RWPE2 (cell line): ENCODE results near the gene NLRP7.
"Not testable (repeated sequence)": the region's sequence is repeated elsewhere in the genome, so short reads cannot be mapped to it uniquely, and the experiment has no call there.

Experiments
- ATAC-seq: fragments of 200-7000 bp; cut with Tn5 transposase; 3 replicates; pipeline ENCODE4 v1.9.1; 2021; ENCODE audit warnings: low read depth
- DNase-seq: peaks from one replicate; pipeline ENCODE4 v3.0.0-alpha.2; 2020; ENCODE audit warnings: low spot score
- H3K27ac ChIP-seq: fragments of 450-650 bp; 2 replicates; pipeline ENCODE4 v1.5.1; 2017; ENCODE audit warnings: mild to moderate bottlenecking; ENCODE audit not compliant: poor library complexity, severe bottlenecking
- H3K27me3 ChIP-seq: fragments of 250-450 bp; sonication (Bioruptor Pico); 2 replicates; pipeline ENCODE4 v1.5.1; 2021; ENCODE audit warnings: mild to moderate bottlenecking, moderate library complexity; ENCODE audit not compliant: insufficient read depth, poor library complexity, severe bottlenecking
- H3K36me3 ChIP-seq: fragments of 250-450 bp; sonication (Bioruptor Pico); 2 replicates; pipeline ENCODE4 v1.5.1; 2020; ENCODE audit warnings: low read depth, mild to moderate bottlenecking, moderate library complexity
- H3K4me1 ChIP-seq: fragments of 250-450 bp; sonication (Bioruptor Pico); 2 replicates; pipeline ENCODE4 v1.5.1; 2021; ENCODE audit warnings: mild to moderate bottlenecking, moderate library complexity; ENCODE audit not compliant: insufficient read depth, poor library complexity, severe bottlenecking
- H3K4me3 ChIP-seq: fragments of 250-450 bp; sonication (Bioruptor Pico); 2 replicates; pipeline ENCODE4 v1.5.1; 2021; ENCODE audit warnings: mild to moderate bottlenecking, moderate library complexity; ENCODE audit not compliant: severe bottlenecking
- H3K9me3 ChIP-seq: fragments of 250-450 bp; sonication (Bioruptor Pico); 2 replicates; pipeline ENCODE4 v1.5.1; 2021; ENCODE audit warnings: mild to moderate bottlenecking, moderate library complexity; ENCODE audit not compliant: severe bottlenecking
- TF ChIP-seq, protein P1 (sequence below): fragments of 450-650 bp; IDR thresholded peaks from one replicate; pipeline ENCODE4 v1.5.1; 2017; ENCODE audit warnings: mild to moderate bottlenecking, moderate library complexity; ENCODE audit not compliant: poor library complexity, severe bottlenecking

NLRP7 gene

DNA sequence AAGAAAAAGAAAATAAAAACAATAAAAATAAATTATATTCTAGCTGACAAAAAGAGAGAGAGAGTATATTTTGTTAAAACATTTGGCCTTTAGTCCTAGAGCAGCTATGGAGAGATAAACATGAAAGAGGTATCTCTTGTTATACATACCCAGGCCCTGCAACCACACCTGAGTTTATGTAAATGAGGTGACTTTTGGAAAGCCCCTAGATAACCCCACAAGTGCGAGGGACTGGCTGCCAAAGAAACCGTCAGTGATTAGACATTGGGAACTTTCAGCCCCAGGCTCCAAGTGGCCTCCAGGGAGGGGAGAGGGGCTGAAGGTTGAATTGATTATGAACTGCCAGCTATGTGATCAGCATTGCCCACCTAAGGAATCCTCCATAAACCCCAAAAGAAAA is 2.1 kb upstream of the NLRP7 start:
- no peak overlapping the region for H3K4me3 ChIP-seq
- no peaks in the 10 kb centered on the region for H3K4me1 ChIP-seq
- no peaks in the 10 kb centered on the region for H3K36me3 ChIP-seq
- H3K27ac ChIP-seq, result no peak overlapping the region
- H3K27me3 ChIP-seq, result no peaks in the 10 kb centered on the region
- DNase-seq (no peak), ATAC-seq (no peak)
- TF ChIP-seq, protein P1, sequence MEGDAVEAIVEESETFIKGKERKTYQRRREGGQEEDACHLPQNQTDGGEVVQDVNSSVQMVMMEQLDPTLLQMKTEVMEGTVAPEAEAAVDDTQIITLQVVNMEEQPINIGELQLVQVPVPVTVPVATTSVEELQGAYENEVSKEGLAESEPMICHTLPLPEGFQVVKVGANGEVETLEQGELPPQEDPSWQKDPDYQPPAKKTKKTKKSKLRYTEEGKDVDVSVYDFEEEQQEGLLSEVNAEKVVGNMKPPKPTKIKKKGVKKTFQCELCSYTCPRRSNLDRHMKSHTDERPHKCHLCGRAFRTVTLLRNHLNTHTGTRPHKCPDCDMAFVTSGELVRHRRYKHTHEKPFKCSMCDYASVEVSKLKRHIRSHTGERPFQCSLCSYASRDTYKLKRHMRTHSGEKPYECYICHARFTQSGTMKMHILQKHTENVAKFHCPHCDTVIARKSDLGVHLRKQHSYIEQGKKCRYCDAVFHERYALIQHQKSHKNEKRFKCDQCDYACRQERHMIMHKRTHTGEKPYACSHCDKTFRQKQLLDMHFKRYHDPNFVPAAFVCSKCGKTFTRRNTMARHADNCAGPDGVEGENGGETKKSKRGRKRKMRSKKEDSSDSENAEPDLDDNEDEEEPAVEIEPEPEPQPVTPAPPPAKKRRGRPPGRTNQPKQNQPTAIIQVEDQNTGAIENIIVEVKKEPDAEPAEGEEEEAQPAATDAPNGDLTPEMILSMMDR, result no peak
- H3K9me3 ChIP-seq, result no peaks in the 10 kb centered on the region

DNA sequence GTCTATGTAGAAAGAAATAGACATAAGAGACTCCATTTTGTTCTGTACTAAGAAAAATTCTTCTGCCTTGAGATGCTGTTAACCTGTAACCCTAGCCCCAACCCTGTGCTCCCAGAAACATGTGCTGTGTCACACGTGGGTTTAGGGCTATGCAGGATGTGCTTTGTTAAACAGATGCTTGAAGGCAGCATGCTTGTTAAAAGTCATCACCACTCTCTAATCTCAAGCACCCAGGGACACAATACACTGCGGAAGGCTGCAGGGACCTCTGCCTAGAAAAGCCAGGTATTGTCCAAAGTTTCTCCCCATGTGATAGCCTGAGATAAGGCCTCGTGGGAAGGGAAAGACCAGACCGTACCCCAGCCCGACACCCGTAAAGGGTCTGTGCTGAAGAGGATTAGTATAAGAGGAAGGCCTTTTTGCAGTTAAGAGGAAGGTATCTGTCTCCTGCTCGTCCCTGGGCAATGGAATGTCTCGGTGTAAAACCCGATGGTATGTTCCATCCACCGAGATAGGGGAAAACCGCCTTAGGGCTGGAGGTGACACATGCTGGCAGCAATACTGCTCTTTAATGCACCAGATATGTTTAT is 3.5 kb downstream of the NLRP7 start:
- H3K4me1 ChIP-seq, H3K4me3 ChIP-seq, H3K9me3 ChIP-seq, H3K27ac ChIP-seq, DNase-seq, H3K36me3 ChIP-seq, H3K27me3 ChIP-seq, ATAC-seq: not testable (repeated sequence)

DNA sequence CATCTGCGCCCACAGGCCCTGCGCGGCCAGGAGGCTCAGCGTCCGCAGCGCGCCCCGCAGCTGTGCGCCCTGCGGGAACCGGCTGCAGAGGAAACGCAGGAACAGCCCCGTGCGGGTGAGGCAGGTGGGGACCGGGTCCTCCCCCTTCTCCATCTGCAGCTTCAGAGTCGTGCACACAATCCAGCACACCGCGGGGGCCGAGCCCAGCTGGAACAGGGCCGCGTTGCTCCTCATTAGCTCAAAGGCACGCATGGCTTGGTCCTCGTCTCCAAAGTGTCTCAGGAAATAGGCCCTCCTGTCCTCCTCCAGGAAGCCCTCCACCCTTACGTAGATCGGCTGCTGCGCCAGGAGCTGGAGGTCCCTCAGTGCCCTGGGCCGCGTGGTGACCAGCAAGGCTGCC is 7.8 kb downstream of the NLRP7 start:
- not testable (repeated sequence) for H3K27ac ChIP-seq, H3K4me3 ChIP-seq, DNase-seq, H3K27me3 ChIP-seq, H3K36me3 ChIP-seq, H3K4me1 ChIP-seq, ATAC-seq, H3K9me3 ChIP-seq

DNA sequence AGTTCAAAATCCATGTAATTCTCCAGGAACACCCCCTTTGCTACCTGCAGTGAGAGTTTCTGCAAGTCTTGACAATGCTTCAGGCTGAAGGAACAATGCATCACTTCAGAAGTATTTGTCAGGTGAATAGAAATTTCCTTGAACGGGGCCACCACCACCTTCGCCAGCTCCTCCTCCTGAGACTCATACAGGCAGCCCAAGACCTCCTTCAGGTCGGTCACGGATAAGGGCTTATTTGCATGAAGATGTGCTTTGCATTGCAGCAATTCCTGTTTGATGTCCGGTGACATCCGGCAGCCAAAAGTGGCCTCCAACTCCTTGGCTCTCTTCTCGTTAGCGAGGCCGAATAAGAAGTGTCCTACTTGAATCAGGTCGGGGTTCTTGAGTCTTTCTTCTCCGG is 8.4 kb downstream of the NLRP7 start:
- H3K4me1 ChIP-seq, result no peaks in the 10 kb centered on the region
- no peaks in the 10 kb centered on the region for H3K9me3 ChIP-seq
- H3K4me3 ChIP-seq, result no peak overlapping the region
- TF ChIP-seq, protein P1, result no peak
- no peaks in the 10 kb centered on the region for H3K27me3 ChIP-seq
- H3K36me3 ChIP-seq, result no peaks in the 10 kb centered on the region
- DNase-seq, result no peak
- ATAC-seq, result no peak
- H3K27ac ChIP-seq, result no peak overlapping the region

DNA sequence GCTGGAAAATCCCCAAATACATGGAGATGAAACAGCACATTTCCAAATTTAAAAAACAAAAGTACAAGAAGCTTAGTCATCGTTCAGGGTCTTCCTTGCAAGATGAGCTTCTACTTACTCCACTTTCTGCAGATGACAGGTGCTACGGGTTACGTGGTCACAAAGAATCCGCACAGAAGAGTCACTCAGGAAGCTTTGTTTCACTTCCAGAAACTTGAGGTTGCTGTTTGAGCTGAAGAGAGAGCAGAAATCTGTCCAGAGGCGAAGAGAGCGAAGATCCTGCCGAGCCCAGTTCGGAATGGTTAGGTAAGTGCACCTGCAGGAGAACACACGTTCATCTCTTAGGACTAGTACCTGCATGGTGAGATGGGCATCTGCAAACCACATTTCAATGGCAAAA is 9.4 kb downstream of the NLRP7 start:
- H3K9me3 ChIP-seq, result no peaks in the 10 kb centered on the region
- no peaks in the 10 kb centered on the region for H3K27me3 ChIP-seq
- no peaks in the 10 kb centered on the region for H3K36me3 ChIP-seq
- no peaks in the 10 kb centered on the region for H3K4me1 ChIP-seq
- no peak overlapping the region for H3K27ac ChIP-seq
- DNase-seq (no peak), ATAC-seq (no peak)
- no peak overlapping the region for H3K4me3 ChIP-seq
- TF ChIP-seq, protein P1, result no peak

DNA sequence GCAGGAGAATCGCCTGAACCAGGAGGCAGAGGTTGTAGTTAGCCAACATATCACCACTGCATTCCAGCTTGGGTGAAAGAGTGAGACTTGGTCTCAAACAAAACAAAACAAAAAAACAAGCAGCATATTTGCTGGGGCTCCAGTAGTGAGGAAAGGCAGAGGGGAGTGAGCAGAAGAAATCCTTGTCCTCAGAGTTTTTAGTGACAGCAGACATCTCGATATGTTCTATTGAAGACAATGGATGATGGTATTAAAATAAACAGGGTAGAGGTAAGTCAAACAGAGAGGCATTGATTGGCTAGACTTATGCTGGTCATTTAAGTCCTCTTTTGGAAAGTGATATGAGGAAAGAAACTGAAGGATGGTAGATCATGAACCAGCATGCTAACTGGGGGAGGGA is 19.0 kb downstream of the NLRP7 start:
- ATAC-seq (no peak), DNase-seq (no peak)
- Histone ChIP-seq H3K27me3 (no peaks in the 10 kb centered on the region), H3K4me3 (no peak overlapping the region), H3K9me3 (peaks cover 9% of the 10 kb centered on the region), H3K27ac (no peak overlapping the region), H3K4me1 (no peaks in the 10 kb centered on the region), H3K36me3 (no peaks in the 10 kb centered on the region)
- TF ChIP-seq, protein P1, result no peak
